PFSK-1 (cell line): ENCODE measurements around the gene DOP1B.

ENCODE experiments used
- SIN3A ChIP-seq: IDR thresholded peaks from 2 replicates; pipeline ENCODE4 v1.6.1; 2012; ENCODE audit warnings: mild to moderate bottlenecking, low read length, moderate library complexity, borderline replicate concordance; ENCODE audit not compliant: insufficient read depth
- TAF1 ChIP-seq: IDR thresholded peaks from 2 replicates; pipeline ENCODE4 v1.6.1; 2012; ENCODE audit warnings: low read length, control low read depth, borderline replicate concordance; ENCODE audit not compliant: insufficient read depth
- TF ChIP-seq, protein P1 (sequence below), 2 experiments: IDR thresholded peaks; 2 replicates each; pipeline versions ENCODE4 v1.6.1 to v1.8.0; 2011 to 2012; ENCODE audit warnings: low read depth in 2 of 2, low read length in 2 of 2, control low read depth in 1 of 2, inconsistent platforms in 1 of 2, mild to moderate bottlenecking in 1 of 2, moderate library complexity in 1 of 2; ENCODE audit not compliant: insufficient read depth in 1 of 2

DNA sequence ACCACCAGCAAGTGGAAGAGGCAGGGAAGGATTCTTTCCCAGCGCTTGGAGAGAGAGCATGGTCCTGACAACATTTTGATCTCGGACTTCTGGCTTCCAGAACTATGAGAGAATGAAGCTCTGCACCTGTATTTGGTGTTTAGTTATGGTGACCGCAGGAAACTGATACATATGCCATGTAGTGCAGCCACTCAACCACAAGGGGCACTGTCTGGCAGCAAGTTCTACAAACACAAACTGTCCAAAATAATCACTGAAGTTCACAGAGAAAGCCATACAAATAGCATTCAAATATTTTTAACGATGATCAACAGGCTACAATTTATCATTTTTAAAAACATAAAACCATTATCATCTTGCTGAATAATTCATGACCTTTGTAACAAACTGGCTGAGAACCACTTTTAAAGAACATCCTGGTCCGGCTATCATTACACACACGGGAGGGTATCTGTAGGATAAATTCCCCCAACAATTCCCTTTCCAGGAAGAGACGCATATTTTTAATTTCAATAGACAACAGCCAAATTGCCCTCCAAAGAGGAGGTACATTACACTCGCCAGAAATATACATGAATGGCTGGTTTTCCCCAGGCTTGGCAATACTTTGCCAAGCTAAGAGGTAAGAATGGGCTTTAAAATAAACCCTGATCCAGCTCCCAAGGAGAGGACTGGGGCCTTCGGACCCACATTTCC is 31.0 kb upstream of the DOP1B start:
- TF ChIP-seq SIN3A (no peak), TAF1 (no peak)
- TF ChIP-seq, protein P1, sequence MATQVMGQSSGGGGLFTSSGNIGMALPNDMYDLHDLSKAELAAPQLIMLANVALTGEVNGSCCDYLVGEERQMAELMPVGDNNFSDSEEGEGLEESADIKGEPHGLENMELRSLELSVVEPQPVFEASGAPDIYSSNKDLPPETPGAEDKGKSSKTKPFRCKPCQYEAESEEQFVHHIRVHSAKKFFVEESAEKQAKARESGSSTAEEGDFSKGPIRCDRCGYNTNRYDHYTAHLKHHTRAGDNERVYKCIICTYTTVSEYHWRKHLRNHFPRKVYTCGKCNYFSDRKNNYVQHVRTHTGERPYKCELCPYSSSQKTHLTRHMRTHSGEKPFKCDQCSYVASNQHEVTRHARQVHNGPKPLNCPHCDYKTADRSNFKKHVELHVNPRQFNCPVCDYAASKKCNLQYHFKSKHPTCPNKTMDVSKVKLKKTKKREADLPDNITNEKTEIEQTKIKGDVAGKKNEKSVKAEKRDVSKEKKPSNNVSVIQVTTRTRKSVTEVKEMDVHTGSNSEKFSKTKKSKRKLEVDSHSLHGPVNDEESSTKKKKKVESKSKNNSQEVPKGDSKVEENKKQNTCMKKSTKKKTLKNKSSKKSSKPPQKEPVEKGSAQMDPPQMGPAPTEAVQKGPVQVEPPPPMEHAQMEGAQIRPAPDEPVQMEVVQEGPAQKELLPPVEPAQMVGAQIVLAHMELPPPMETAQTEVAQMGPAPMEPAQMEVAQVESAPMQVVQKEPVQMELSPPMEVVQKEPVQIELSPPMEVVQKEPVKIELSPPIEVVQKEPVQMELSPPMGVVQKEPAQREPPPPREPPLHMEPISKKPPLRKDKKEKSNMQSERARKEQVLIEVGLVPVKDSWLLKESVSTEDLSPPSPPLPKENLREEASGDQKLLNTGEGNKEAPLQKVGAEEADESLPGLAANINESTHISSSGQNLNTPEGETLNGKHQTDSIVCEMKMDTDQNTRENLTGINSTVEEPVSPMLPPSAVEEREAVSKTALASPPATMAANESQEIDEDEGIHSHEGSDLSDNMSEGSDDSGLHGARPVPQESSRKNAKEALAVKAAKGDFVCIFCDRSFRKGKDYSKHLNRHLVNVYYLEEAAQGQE (IDR thresholded peaks at IDR 0.05; ENCODE audit: insufficient read depth in 1 of 2, low read depth in 2 of 2, low read length in 2 of 2): no peak
